Esophagus muscularis mucosa (tissue), 4 donors: ENCODE data around the gene TMCC2. TPM values are rescaled to one million over a fixed set of nuclear protein-coding genes. Genes with fewer than 3 reads are reported as not detected.

Experiments used
- DNase-seq: peaks from one replicate; pipeline ENCODE4 v3.0.0-alpha.2; 2017; ENCODE audit errors: extremely low spot score
- H3K27ac ChIP-seq, 4 donors: fragments of 200-600 bp; sonication (generic); replicated peaks in 1 of 4; 1 replicate in 3 of 4; 2 replicates in 1 of 4; pipeline ENCODE4 v1.5.1; 2016 to 2019; ENCODE audit warnings: mild to moderate bottlenecking in 1 of 4
- H3K27me3 ChIP-seq, 4 donors: fragments of 200-600 bp; sonication (generic); one replicate each; pipeline versions ENCODE4 v1.5.1 to v1.6.0; 2016 to 2019
- H3K36me3 ChIP-seq, 4 donors: fragments of 200-600 bp; sonication (generic); one replicate each; pipeline ENCODE4 v1.5.1; 2016 to 2019
- H3K4me1 ChIP-seq, 4 donors: fragments of 200-600 bp; sonication (generic); one replicate each; pipeline ENCODE4 v1.5.1; 2016 to 2019
- H3K4me3 ChIP-seq, 4 donors: fragments of 200-600 bp; sonication (generic); 1 replicate in 2 of 4; 2 replicates in 2 of 4; pipeline ENCODE4 v1.5.1; 2016 to 2019; ENCODE audit warnings: mild to moderate bottlenecking in 4 of 4, moderate library complexity in 1 of 4
- H3K9me3 ChIP-seq, 4 donors: fragments of 200-600 bp; sonication (generic); 1 replicate in 3 of 4; 2 replicates in 1 of 4; pipeline ENCODE4 v1.5.1; 2016 to 2019
- CTCF ChIP-seq, 3 experiments: fragments of 200-600 bp in 2 of 3; fragments of 450-650 bp in 1 of 3; sonication (generic) in 2 of 3; IDR thresholded peaks; one replicate each; pipeline ENCODE4 v1.5.1; 2017 to 2019; ENCODE audit warnings: antibody characterized with exemption in 3 of 3, mild to moderate bottlenecking in 2 of 3, moderate library complexity in 1 of 3
- EP300 ChIP-seq: sonication (generic); formaldehyde crosslinking; IDR thresholded peaks from one replicate; pipeline ENCODE4 v1.6.1; 2017; ENCODE audit warnings: antibody characterized with exemption
- POLR2A ChIP-seq: fragments of 450-650 bp; IDR thresholded peaks from one replicate; pipeline ENCODE4 v1.6.1; 2017; ENCODE audit warnings: antibody characterized with exemption, moderate library complexity, mild to moderate bottlenecking, low read depth
- POLR2AphosphoS5 ChIP-seq, 2 donors: sonication (generic); formaldehyde crosslinking; IDR thresholded peaks; one replicate each; pipeline ENCODE4 v1.6.1; 2017; ENCODE audit warnings: antibody characterized with exemption in 2 of 2
- WGBS: methylation state at CpG from one replicate; pipeline ENCODE4 v1.1.5; 2018; 5-methylcytosine and 5-hydroxymethylcytosine counted together
- intact Hi-C: fragments of 100-400 bp; cut with DNase I; formaldehyde crosslinking; loops from one replicate; pipeline ENCODE4 v1.15.1; 2023
- total RNA-seq, 4 donors: library from RNA; depleted of rRNA; stranded (reverse); fragments of >200 nt; gene quantifications; one replicate each; pipeline versions ENCODE4 v1.1.0 to v1.2.1, GENCODE V29; 2016

The TMCC2 gene
- total RNA-seq, 4 donors from 2014 or later = 4.1 to 8.2 (median 5.9) TPM

- H3K4me3 ChIP-seq = no peak overlapping the region
- no peaks in the 10 kb centered on the region for H3K27me3 ChIP-seq
- DNase-seq = no peak
- intact Hi-C loops = no loop called here
- TF ChIP-seq POLR2AphosphoS5 (IDR thresholded peaks at IDR 0.05) = no peak
- TF ChIP-seq EP300 = no peak
- no peak for TF ChIP-seq POLR2A
- no peak for TF ChIP-seq CTCF (IDR thresholded peaks at IDR 0.05)
- WGBS = 45% methylated on average over 9 of the region's 9 CpGs
- no peaks in the 10 kb centered on the region for H3K9me3 ChIP-seq
- peak overlapping the region; percentile 4 to 48 (median 33) for H3K27ac ChIP-seq
- peaks cover 13 to 72% (median 62%) of the 10 kb centered on the region in 4 donors for H3K4me1 ChIP-seq
- peaks cover 0 to 7% (median 5%) of the 10 kb centered on the region in 4 donors for H3K36me3 ChIP-seq
These were observed 36.7 kb upstream of the TMCC2 start for GRCh38 chr1:205190845-205191577.

- no peak for DNase-seq
- TF ChIP-seq POLR2A = no peak
- no peak for TF ChIP-seq EP300
- TF ChIP-seq CTCF (IDR thresholded peaks at IDR 0.05) = no peak
- TF ChIP-seq POLR2AphosphoS5 (IDR thresholded peaks at IDR 0.05) = no peak
- intact Hi-C loops = no loop called here
- H3K27ac ChIP-seq = peak overlapping the region; percentile 4 to 48 (median 33)
- no peaks in the 10 kb centered on the region for H3K9me3 ChIP-seq
- peaks cover 0 to 7% (median 3%) of the 10 kb centered on the region in 4 donors for H3K36me3 ChIP-seq
- H3K4me3 ChIP-seq = no peak overlapping the region
- H3K4me1 ChIP-seq = peaks cover 13 to 66% (median 62%) of the 10 kb centered on the region in 4 donors
- WGBS = 47% methylated on average over 2 of the region's 2 CpGs
- H3K27me3 ChIP-seq = no peaks in the 10 kb centered on the region
These were observed 36.1 kb upstream of the TMCC2 start for GRCh38 chr1:205191622-205192021.

- Histone ChIP-seq H3K9me3 (no peaks in the 10 kb centered on the region), H3K4me1 (peaks cover 13 to 61% (median 56%) of the 10 kb centered on the region in 4 donors), H3K4me3 (no peak overlapping the region), H3K36me3 (peaks cover 0 to 3% (median 1%) of the 10 kb centered on the region in 4 donors), H3K27ac (no peak overlapping the region), H3K27me3 (no peaks in the 10 kb centered on the region)
- 95% methylated on average over 8 of the region's 8 CpGs for WGBS
- TF ChIP-seq EP300 (no peak), POLR2A (no peak), POLR2AphosphoS5 (IDR thresholded peaks at IDR 0.05) (no peak), CTCF (IDR thresholded peaks at IDR 0.05) (no peak)
- intact Hi-C loops = no loop called here
- no peak for DNase-seq
These were observed 35.5 kb upstream of the TMCC2 start for GRCh38 chr1:205192287-205192686.

- Histone ChIP-seq H3K9me3 (no peaks in the 10 kb centered on the region), H3K4me1 (peaks cover 0 to 24% (median 17%) of the 10 kb centered on the region in 4 donors), H3K27ac (no peak overlapping the region), H3K36me3 (no peaks in the 10 kb centered on the region), H3K27me3 (no peaks in the 10 kb centered on the region), H3K4me3 (no peak overlapping the region)
- TF ChIP-seq POLR2A (no peak), EP300 (no peak), CTCF (IDR thresholded peaks at IDR 0.05) (no peak), POLR2AphosphoS5 (IDR thresholded peaks at IDR 0.05) (no peak)
- 73% methylated on average over 9 of the region's 9 CpGs for WGBS
- no peak for DNase-seq
- intact Hi-C loops = no loop called here
These were observed 28.4 kb upstream of the TMCC2 start for GRCh38 chr1:205199090-205199930.
